Measurements from ENCODE around the gene WDR88. TPM values are rescaled to one million over a fixed set of nuclear protein-coding genes. Genes with fewer than 3 reads are reported as not detected.
A peak's percentile ranks its signal among the peaks of the same experiment; 100 is the strongest.
"Not testable (repeated sequence)": the region's sequence is repeated elsewhere in the genome, so short reads cannot be mapped to it uniquely, and the experiment has no call there.

Gene WDR88
- total and polyA plus RNA-seq, 3 experiments from 2014 or later: 0.25 TPM; not detected in 2

GRCh38 chr19:33118643-33119042 lies 13.3 kb upstream of the WDR88 start:
- ChIA-PET POLR2A (no interaction called here), CTCF (interaction anchor here (1.0 to 1.2 kb wide), 2 partner anchors 26 to 117 kb away, joined by 3 to 4 read pairs; no protein-coding TSS in a partner anchor)
- H3K4me3 Mint-ChIP-seq: no peak overlapping the region
- H3K9me3 Mint-ChIP-seq: peaks cover 0 to 2% (median 0%) of the 10 kb centered on the region in 5 donors
- Histone ChIP-seq H3K4me3 (ENCODE audit: low read length) (no peak overlapping the region), H3K27ac (ENCODE audit: low read depth, low read length) (no peak overlapping the region), H3K9me3 (ENCODE audit: low read length) (no peaks in the 10 kb centered on the region), H3K36me3 (ENCODE audit: insufficient read depth, low read length) (peaks cover 19% of the 10 kb centered on the region), H3K4me1 (ENCODE audit: insufficient read depth, low read length) (no peaks in the 10 kb centered on the region), H3K27me3 (ENCODE audit: insufficient read depth, low read length, poor library complexity, severe bottlenecking) (no peaks in the 10 kb centered on the region)
- no peak for DNase-seq
- peaks cover 13 to 64% (median 30%) of the 10 kb centered on the region in 3 donors for H3K36me3 Mint-ChIP-seq
- no peaks in the 10 kb centered on the region for H3K27me3 Mint-ChIP-seq
- no peak overlapping the region for H3K27ac Mint-ChIP-seq
- no peaks in the 10 kb centered on the region for H3K4me1 Mint-ChIP-seq

GRCh38 chr19:33124207-33125098 lies 7.5 kb upstream of the WDR88 start:
- no peak for DNase-seq
- H3K27me3 Mint-ChIP-seq: no peaks in the 10 kb centered on the region
- peak overlapping the region in 2 of 8 donors; percentile 11 to 93 for H3K27ac Mint-ChIP-seq
- Histone ChIP-seq H3K9me3 (ENCODE audit: low read length) (no peaks in the 10 kb centered on the region), H3K27ac (ENCODE audit: low read depth, low read length) (peak overlapping the region; percentile 83), H3K4me1 (ENCODE audit: insufficient read depth, low read length) (no peaks in the 10 kb centered on the region), H3K4me3 (ENCODE audit: low read length) (no peak overlapping the region), H3K27me3 (ENCODE audit: insufficient read depth, low read length, poor library complexity, severe bottlenecking) (no peaks in the 10 kb centered on the region), H3K36me3 (ENCODE audit: insufficient read depth, low read length) (peaks cover 4% of the 10 kb centered on the region)
- H3K4me1 Mint-ChIP-seq: peaks cover 2 to 18% (median 8%) of the 10 kb centered on the region in 3 donors
- CTCF ChIA-PET: interaction anchor here (1.0 to 3.5 kb wide), 8 partner anchors 12 to 280 kb away, joined by 3 to 20 read pairs (median 4); no protein-coding TSS in a partner anchor
- POLR2A ChIA-PET: no interaction called here
- H3K9me3 Mint-ChIP-seq: no peaks in the 10 kb centered on the region
- no peak overlapping the region for H3K4me3 Mint-ChIP-seq
- peaks cover 0 to 54% (median 14%) of the 10 kb centered on the region in 3 donors for H3K36me3 Mint-ChIP-seq

- ChIA-PET CTCF (interaction anchor here (0.7 to 3.5 kb wide), 10 partner anchors 9 to 279 kb away, joined by 3 to 20 read pairs (median 4); no protein-coding TSS in a partner anchor), POLR2A (no interaction called here)
- Mint-ChIP-seq H3K9me3 (no peaks in the 10 kb centered on the region), H3K4me1 (peaks cover 2 to 18% (median 8%) of the 10 kb centered on the region in 3 donors), H3K4me3 (peak overlapping the region in 2 of 7 donors; percentile 29 to 48), H3K27ac (peak overlapping the region in 3 of 8 donors; percentile 21 to 61 (median 29)), H3K27me3 (no peaks in the 10 kb centered on the region), H3K36me3 (peaks cover 0 to 66% (median 18%) of the 10 kb centered on the region in 3 donors)
- DNase-seq: peak; percentile 26 to 65 (median 37)
- Histone ChIP-seq H3K9me3 (ENCODE audit: low read length) (no peaks in the 10 kb centered on the region), H3K27ac (ENCODE audit: low read depth, low read length) (peak overlapping the region; percentile 83), H3K4me3 (ENCODE audit: low read length) (no peak overlapping the region), H3K4me1 (ENCODE audit: insufficient read depth, low read length) (no peaks in the 10 kb centered on the region), H3K27me3 (ENCODE audit: insufficient read depth, low read length, poor library complexity, severe bottlenecking) (no peaks in the 10 kb centered on the region), H3K36me3 (ENCODE audit: insufficient read depth, low read length) (peaks cover 9% of the 10 kb centered on the region)
Measured at GRCh38 chr19:33125929-33126388, 6.0 kb upstream of the WDR88 start.

- H3K36me3 ChIP-seq (ENCODE audit: insufficient read depth, low read length); H3K27me3 ChIP-seq (ENCODE audit: insufficient read depth, low read length, poor library complexity, severe bottlenecking); H3K9me3 ChIP-seq (ENCODE audit: low read length); H3K27me3 Mint-ChIP-seq; H3K9me3 Mint-ChIP-seq; H3K27ac ChIP-seq (ENCODE audit: low read depth, low read length); H3K4me1 ChIP-seq (ENCODE audit: insufficient read depth, low read length); H3K4me3 Mint-ChIP-seq; POLR2A ChIA-PET; H3K4me3 ChIP-seq (ENCODE audit: low read length); DNase-seq: not testable (repeated sequence)
- peaks cover 0 to 66% (median 16%) of the 10 kb centered on the region in 3 donors for H3K36me3 Mint-ChIP-seq
- CTCF ChIA-PET: interaction anchor here (1.6 to 3.5 kb wide), 2 partner anchors 50 to 57 kb away, joined by 7 to 20 read pairs; no protein-coding TSS in a partner anchor
- peak overlapping the region in 1 of 8 donors; percentile 23 for H3K27ac Mint-ChIP-seq
- H3K4me1 Mint-ChIP-seq: peaks cover 2 to 18% (median 8%) of the 10 kb centered on the region in 3 donors
Measured at GRCh38 chr19:33126712-33127111, 5.2 kb upstream of the WDR88 start.

- Histone ChIP-seq H3K27ac (ENCODE audit: low read depth, low read length) (no peak overlapping the region), H3K9me3 (ENCODE audit: low read length) (no peaks in the 10 kb centered on the region), H3K4me3 (ENCODE audit: low read length) (no peak overlapping the region), H3K36me3 (ENCODE audit: insufficient read depth, low read length) (peaks cover 4% of the 10 kb centered on the region), H3K4me1 (ENCODE audit: insufficient read depth, low read length) (no peaks in the 10 kb centered on the region), H3K27me3 (ENCODE audit: insufficient read depth, low read length, poor library complexity, severe bottlenecking) (no peaks in the 10 kb centered on the region)
- Mint-ChIP-seq H3K36me3 (peaks cover 0 to 48% (median 13%) of the 10 kb centered on the region in 3 donors), H3K27ac (peak overlapping the region in 1 of 8 donors; percentile 58), H3K4me3 (no peak overlapping the region), H3K9me3 (no peaks in the 10 kb centered on the region), H3K4me1 (peaks cover 2 to 12% (median 10%) of the 10 kb centered on the region in 3 donors), H3K27me3 (no peaks in the 10 kb centered on the region)
- ChIA-PET POLR2A (interaction anchor here (0.6 kb wide), 1 partner anchor 130 kb away, joined by 4 read pairs; no protein-coding TSS in a partner anchor), CTCF (no interaction called here)
- DNase-seq: no peak
Measured at GRCh38 chr19:33129901-33130300, 2.0 kb upstream of the WDR88 start.

- peak overlapping the region in 1 of 8 donors; percentile 81 for H3K27ac Mint-ChIP-seq
- ChIA-PET CTCF (no interaction called here), POLR2A (no interaction called here)
- peaks cover 0 to 43% (median 11%) of the 10 kb centered on the region in 3 donors for H3K36me3 Mint-ChIP-seq
- peaks cover 6 to 13% (median 13%) of the 10 kb centered on the region in 3 donors for H3K4me1 Mint-ChIP-seq
- H3K4me3 ChIP-seq (ENCODE audit: low read length): no peak overlapping the region
- H3K36me3 ChIP-seq (ENCODE audit: insufficient read depth, low read length): peaks cover 4% of the 10 kb centered on the region
- H3K27ac ChIP-seq (ENCODE audit: low read depth, low read length): no peak overlapping the region
- no peaks in the 10 kb centered on the region for H3K27me3 ChIP-seq (ENCODE audit: insufficient read depth, low read length, poor library complexity, severe bottlenecking)
- H3K27me3 Mint-ChIP-seq: no peaks in the 10 kb centered on the region
- no peaks in the 10 kb centered on the region for H3K9me3 Mint-ChIP-seq
- no peaks in the 10 kb centered on the region for H3K9me3 ChIP-seq (ENCODE audit: low read length)
- no peak for DNase-seq
- no peak overlapping the region for H3K4me3 Mint-ChIP-seq
- no peaks in the 10 kb centered on the region for H3K4me1 ChIP-seq (ENCODE audit: insufficient read depth, low read length)
Measured at GRCh38 chr19:33130433-33130832, 1.5 kb upstream of the WDR88 start.

- Mint-ChIP-seq H3K9me3 (no peaks in the 10 kb centered on the region), H3K27me3 (no peaks in the 10 kb centered on the region), H3K36me3 (peaks cover 0 to 30% (median 9%) of the 10 kb centered on the region in 3 donors), H3K4me3 (no peak overlapping the region), H3K4me1 (peaks cover 4 to 5% (median 4%) of the 10 kb centered on the region in 3 donors), H3K27ac (peak overlapping the region in 1 of 8 donors; percentile 8)
- no peak for DNase-seq
- Histone ChIP-seq H3K4me1 (ENCODE audit: insufficient read depth, low read length) (no peaks in the 10 kb centered on the region), H3K27ac (ENCODE audit: low read depth, low read length) (no peak overlapping the region), H3K4me3 (ENCODE audit: low read length) (no peak overlapping the region), H3K36me3 (ENCODE audit: insufficient read depth, low read length) (peaks cover 4% of the 10 kb centered on the region), H3K27me3 (ENCODE audit: insufficient read depth, low read length, poor library complexity, severe bottlenecking) (no peaks in the 10 kb centered on the region), H3K9me3 (ENCODE audit: low read length) (no peaks in the 10 kb centered on the region)
- CTCF ChIA-PET: interaction anchor here (0.9 kb wide), 1 partner anchor 45 kb away, joined by 3 read pairs; no protein-coding TSS in a partner anchor
- POLR2A ChIA-PET: interaction anchor here (0.5 kb wide), 1 partner anchor 536 kb away, joined by 4 read pairs; no protein-coding TSS in a partner anchor
Measured at GRCh38 chr19:33132425-33132824, 511 bp downstream of the WDR88 start.
